ENCODE results near the gene LPP. TPM values are rescaled to one million over a fixed set of nuclear protein-coding genes. Genes with fewer than 3 reads are reported as not detected.

LPP gene
- total RNA-seq, 1 experiment from 2014 or later = 0.04 TPM

DNA sequence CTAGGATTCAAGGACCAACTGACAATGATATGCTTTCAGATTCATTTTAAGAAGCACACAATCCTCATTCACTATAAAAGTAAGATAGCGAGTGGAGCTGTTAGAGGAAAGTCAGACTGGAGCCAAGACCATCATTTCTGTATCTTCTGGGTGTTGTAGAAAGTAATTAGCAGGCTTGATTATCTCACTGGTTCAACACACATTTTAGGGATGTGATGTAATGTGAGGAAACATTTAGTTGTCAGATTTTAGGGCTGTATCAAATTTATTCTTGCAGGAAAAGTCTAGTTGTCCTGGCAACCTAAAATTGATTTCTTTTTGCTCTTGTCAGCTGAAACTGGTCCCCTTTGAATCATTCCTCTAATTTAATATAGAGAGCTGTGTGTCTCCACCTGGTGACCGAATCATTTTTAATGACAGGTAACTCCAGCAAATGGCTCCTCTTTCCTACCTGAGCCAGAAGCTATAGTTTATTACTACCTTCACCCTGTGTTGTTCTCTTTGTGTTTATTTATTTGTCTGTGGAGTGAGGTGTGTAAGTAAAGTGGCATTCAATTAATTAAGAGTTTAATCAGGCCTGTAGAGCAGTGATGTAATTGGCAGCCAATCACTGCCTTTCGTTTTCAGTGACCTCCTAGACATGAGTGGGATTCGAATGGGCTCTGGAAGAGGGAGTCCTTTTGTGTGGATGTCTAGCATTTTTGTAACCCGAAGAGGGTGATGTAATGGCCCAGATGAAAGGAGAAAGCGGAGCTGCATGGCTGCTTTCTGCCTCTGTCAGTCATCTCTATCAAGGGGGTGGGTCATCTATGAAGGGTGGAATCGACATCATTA is 125.8 kb downstream of the LPP start:
- Histone ChIP-seq H3K27me3 (no peaks in the 10 kb centered on the region), H3K4me3 (no peak overlapping the region), H3K9me3 (replicated peaks) (no peaks in the 10 kb centered on the region), H3K36me3 (no peaks in the 10 kb centered on the region), H3K4me1 (no peaks in the 10 kb centered on the region), H3K27ac (no peak overlapping the region)
- DNase-seq = peak; percentile 4 to 21

DNA sequence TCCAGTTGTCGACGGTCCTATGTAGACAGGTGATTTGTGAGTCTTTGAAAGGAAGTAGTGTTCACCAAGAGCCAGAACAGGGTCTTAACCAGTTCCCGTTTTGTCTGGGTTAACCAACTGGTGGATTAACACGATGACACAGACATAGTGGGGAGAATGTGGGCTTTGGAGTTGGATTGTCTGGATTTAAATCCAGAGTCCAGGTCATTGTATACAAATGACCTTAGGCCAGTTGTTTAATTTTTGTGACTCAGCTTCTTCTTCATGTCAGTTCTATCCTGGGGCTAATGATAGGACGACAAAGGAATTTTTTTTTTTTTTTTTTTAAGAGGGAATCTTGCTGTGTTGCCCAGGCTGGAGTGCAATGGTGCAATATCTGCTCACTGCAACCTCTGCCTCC is 126.7 kb downstream of the LPP start:
- H3K4me3 ChIP-seq = no peak overlapping the region
- DNase-seq = no peak
- no peaks in the 10 kb centered on the region for H3K4me1 ChIP-seq
- H3K9me3 ChIP-seq (replicated peaks) = no peaks in the 10 kb centered on the region
- H3K27ac ChIP-seq = no peak overlapping the region
- H3K36me3 ChIP-seq = no peaks in the 10 kb centered on the region
- H3K27me3 ChIP-seq = no peaks in the 10 kb centered on the region

DNA sequence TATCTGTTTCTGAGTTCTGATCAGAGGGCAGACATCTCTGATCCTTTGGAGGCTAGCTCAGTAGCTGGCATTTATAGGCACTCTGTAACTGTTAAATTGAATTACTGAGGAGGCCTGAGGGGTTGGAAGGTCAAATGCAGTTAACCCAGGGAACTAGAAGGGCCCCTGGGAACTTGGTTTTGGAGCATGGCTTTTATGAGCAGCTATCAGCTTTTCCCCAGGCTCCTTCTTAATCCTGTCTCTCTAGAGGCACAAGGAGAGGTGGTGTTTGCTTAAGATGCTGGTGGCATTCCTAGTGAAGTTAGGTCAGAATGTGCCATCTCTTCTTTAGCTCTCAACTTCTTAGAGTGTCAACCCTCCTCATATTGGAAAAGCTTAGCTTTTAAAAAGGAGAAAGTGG is 128.9 kb downstream of the LPP start:
- Histone ChIP-seq H3K4me3 (no peak overlapping the region), H3K9me3 (replicated peaks) (no peaks in the 10 kb centered on the region), H3K27ac (no peak overlapping the region), H3K36me3 (no peaks in the 10 kb centered on the region), H3K4me1 (no peaks in the 10 kb centered on the region), H3K27me3 (no peaks in the 10 kb centered on the region)
- DNase-seq = no peak

DNA sequence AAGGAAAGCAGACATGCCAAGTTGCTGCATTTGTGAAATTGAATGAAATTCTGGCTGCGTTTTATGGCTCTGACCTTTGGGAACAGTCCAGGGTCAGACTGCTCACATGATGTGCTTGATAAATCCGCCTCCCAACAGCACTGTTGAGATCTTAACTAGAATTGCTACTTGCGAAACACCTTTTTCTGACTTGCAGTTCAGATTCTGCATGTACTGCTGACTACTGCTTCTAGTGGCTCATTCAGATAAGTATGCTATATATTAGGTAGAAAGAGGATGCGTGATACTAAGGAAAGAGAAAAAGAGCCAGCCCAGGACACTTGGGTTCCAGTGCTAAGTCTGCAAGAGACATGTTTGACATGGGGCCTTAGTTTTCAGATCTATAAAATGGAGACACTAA is 129.4 kb downstream of the LPP start:
- H3K4me1 ChIP-seq = no peaks in the 10 kb centered on the region
- no peaks in the 10 kb centered on the region for H3K9me3 ChIP-seq (replicated peaks)
- no peak for DNase-seq
- no peak overlapping the region for H3K4me3 ChIP-seq
- no peaks in the 10 kb centered on the region for H3K36me3 ChIP-seq
- no peaks in the 10 kb centered on the region for H3K27me3 ChIP-seq
- H3K27ac ChIP-seq = no peak overlapping the region

DNA sequence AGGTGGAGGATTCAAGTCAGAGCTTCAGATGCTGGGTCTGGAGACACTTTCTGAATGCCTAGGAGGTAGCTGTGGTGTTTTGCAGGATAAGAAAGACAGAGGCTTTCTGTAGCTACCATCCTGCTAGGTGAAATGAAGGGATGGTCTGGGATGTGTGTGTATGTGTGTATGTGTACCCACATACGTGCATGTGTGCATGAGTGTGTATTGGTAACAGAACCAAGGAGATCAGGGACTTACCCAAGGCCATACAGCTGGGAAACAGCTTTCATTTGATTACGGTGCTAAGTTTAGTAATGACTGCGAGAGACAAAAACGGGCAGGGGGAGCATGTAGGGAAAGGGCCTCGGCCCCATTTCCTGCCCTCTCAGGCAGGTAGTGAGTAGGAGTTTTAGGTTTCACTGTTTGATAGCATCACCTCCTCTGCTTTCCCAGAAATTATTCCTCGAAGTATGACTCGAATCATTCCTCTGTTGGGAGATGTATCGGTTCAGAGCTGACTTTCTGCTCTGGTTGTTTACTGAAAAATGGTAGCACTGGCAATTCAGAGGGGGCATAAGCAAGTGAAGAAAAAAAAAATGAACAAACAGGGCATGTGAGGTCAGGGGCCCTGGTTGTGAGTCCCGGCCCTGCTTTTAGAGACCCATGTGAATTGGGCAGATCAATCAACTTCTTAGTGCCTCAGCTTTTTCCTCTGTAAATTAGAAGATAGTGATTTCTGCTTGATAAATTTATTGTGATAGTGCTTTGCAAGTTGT is 130.7 kb downstream of the LPP start:
- H3K4me3 ChIP-seq = no peak overlapping the region
- H3K36me3 ChIP-seq = no peaks in the 10 kb centered on the region
- no peaks in the 10 kb centered on the region for H3K27me3 ChIP-seq
- no peak overlapping the region for H3K27ac ChIP-seq
- no peak for DNase-seq
- no peaks in the 10 kb centered on the region for H3K9me3 ChIP-seq (replicated peaks)
- H3K4me1 ChIP-seq = no peaks in the 10 kb centered on the region

DNA sequence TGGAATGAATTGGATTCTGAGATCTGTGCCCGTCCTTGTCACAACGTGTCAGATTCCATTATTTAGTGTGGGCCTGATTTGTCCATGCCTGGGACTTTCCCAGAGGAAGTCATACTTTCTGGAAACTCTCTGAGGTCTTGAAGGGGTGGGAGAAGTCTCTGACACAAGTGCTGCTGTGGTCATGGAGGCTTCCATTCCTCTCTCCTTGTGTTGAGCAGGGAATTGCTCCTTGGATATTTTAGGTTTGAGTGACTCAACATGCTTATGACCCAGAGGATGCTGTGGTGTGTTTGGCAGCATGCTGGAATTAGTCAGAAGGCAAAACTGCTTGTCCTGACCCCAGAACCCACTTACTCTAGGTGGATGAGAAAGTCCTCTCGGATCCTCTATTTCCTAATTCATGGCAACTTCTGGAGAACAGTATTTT is 132.1 kb downstream of the LPP start:
- Histone ChIP-seq H3K9me3 (replicated peaks) (no peaks in the 10 kb centered on the region), H3K4me3 (no peak overlapping the region), H3K4me1 (no peaks in the 10 kb centered on the region), H3K27ac (no peak overlapping the region), H3K36me3 (no peaks in the 10 kb centered on the region), H3K27me3 (no peaks in the 10 kb centered on the region)
- DNase-seq = no peak

DNA sequence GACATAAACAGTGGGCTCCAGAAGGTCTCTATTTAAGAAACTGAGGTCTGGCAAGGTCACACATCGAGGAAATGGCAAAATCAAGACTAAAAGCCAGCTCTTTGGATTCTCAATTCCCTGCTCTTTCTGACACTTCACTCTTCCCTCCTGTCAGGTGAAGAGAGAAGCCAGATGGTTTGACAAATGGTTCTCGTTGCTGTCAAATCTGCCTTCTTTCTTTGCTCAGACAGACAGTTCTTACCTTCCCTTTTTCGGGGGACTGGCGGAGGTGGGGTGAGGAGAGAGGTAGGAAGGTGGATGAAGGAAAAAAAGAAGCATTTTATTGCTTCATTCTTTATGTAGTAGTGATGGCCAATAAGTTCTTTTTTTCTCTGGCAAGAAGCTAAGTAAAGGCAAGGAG is 133.4 kb downstream of the LPP start:
- H3K36me3 ChIP-seq = no peaks in the 10 kb centered on the region
- no peak overlapping the region for H3K27ac ChIP-seq

DNA sequence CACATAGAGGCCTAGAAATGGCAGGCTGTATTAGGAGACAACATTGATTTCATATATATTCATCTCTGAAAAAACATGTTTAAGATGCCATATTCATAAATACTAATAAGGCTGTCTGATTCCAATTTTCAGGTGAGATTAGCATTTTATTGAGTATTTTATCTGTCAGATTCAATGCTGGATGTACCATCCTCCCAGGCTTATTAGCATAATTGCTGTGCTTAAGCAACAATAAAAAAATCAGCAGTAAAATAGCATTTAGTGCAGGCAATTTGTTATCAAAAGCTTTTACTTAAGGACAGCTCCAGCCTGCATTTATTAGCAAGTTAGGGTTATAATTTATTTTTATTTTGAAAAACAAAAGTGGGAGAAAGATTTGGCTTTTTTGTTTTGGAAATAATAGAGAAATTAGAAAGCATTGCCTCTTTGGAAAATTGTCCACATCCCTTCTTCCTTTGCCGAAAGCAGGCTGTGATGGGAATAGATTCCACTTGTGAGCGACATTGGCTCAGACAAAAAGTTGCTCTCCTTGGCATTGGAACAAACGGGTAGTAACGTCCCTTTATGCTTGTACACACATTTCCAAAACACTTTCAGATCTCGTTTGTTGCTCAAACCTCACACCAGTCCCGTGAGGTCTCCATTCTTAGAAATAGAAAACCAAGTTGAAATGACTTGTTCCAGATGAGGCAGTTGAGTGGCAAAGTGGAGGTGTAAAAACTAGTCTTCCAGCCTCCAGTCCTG is 134.0 kb downstream of the LPP start:
- no peaks in the 10 kb centered on the region for H3K27me3 ChIP-seq
- H3K9me3 ChIP-seq (replicated peaks) = no peaks in the 10 kb centered on the region
- H3K4me1 ChIP-seq = no peaks in the 10 kb centered on the region
- DNase-seq = no peak
- H3K36me3 ChIP-seq = no peaks in the 10 kb centered on the region
- no peak overlapping the region for H3K27ac ChIP-seq
- no peak overlapping the region for H3K4me3 ChIP-seq

More for the DNA sequence above, 133.4 kb downstream of the LPP start:
- Histone ChIP-seq H3K9me3 (replicated peaks) (no peaks in the 10 kb centered on the region), H3K4me3 (no peak overlapping the region), H3K4me1 (no peaks in the 10 kb centered on the region), H3K27me3 (no peaks in the 10 kb centered on the region)
- DNase-seq = no peak

DNA sequence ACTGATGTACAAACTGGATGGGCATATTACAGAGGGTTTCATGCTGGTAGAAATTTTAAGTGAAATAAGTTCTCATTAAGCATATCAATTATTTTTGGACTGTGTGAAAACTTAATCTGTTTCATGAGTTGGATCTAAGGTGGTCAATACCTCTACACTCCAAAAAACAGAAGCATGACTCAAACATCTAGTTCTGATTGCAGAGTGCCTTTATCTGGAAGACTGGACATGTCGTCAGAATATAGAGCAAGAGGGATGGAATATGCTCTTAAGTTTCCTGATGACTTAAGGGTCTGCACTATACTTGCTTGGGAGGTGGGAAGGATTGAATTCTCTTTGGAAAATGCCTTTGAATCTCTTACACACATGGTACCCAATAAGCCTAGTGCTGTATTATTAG is 138.3 kb downstream of the LPP start:
- DNase-seq = no peak
- Histone ChIP-seq H3K9me3 (replicated peaks) (no peaks in the 10 kb centered on the region), H3K4me1 (no peaks in the 10 kb centered on the region), H3K36me3 (no peaks in the 10 kb centered on the region), H3K27ac (no peak overlapping the region), H3K4me3 (no peak overlapping the region), H3K27me3 (no peaks in the 10 kb centered on the region)

DNA sequence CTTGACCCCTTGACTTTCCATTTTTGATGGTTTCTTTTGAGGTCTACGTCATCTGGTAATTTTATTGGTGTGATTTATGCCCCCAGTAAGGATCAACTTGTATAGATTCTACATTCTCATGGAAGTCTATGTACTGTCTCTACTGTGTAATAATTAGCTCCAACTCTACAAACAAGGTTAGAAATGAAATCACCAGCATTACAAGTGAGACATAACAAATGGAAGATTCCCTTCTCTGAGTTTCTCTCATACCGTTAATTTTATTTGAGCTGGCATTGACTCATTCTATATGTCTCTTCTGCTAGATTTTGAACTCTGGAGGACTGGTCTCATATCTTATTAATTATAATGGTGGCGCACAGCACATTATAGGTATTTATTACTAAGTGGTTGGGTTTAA is 138.9 kb downstream of the LPP start:
- no peaks in the 10 kb centered on the region for H3K27me3 ChIP-seq
- no peaks in the 10 kb centered on the region for H3K9me3 ChIP-seq (replicated peaks)
- DNase-seq = no peak
- H3K4me3 ChIP-seq = no peak overlapping the region
- no peaks in the 10 kb centered on the region for H3K36me3 ChIP-seq
- H3K4me1 ChIP-seq = no peaks in the 10 kb centered on the region
- H3K27ac ChIP-seq = no peak overlapping the region

DNA sequence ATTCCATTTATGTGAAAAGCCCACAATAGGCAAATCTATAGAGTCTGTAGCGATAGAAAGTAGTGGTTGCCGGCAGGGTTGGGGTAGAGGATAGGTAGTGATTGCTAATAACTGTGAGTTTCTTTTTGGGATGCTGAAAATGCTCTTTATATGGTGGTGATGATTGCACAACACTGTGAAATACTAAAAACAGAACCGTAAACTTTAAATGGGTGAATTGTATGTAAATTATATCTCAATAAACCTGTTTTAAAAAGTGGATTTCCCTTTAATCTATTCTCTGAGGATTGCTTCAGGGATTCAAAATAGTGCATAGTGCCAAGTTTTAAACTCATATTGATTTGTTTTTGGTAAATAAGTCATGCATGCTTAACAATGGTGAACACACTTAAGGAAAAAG is 140.2 kb downstream of the LPP start:
- no peaks in the 10 kb centered on the region for H3K4me1 ChIP-seq
- no peak for DNase-seq
- H3K9me3 ChIP-seq (replicated peaks) = no peaks in the 10 kb centered on the region
- H3K36me3 ChIP-seq = no peaks in the 10 kb centered on the region
- no peak overlapping the region for H3K4me3 ChIP-seq
- H3K27me3 ChIP-seq = no peaks in the 10 kb centered on the region
- H3K27ac ChIP-seq = no peak overlapping the region

DNA sequence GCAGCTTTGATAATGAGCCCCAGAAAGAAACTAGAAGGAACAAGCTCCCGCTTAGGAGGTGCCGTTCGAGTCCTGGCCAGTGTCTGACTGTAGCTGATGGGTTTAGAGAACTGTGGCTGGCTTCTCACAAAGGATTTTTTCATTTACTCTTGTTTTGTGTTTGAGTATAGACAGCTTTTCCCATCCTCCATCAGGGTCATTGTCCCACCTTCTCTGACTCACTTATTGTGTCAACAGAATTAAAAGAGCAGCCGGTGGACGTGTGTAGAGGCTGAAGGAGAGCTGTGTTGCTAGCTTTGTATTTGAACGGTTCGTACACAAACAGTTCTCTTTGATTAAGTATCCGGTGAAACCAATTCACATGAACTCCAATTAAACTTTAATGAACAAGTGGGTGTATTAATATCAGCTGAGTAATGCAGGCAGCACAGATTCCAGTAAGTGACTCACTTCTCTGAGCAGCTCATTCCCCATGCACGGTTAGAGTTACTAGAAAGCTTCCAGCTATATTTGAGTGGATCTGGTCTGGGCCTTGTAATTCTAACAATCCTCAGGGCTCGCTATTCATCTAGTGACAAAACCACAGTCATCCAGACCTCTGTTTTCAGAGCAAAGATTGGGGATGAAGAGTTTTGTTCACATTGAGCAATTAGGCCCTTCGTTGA is 141.0 kb downstream of the LPP start:
- no peak for DNase-seq
- no peak overlapping the region for H3K27ac ChIP-seq
- no peaks in the 10 kb centered on the region for H3K4me1 ChIP-seq
- H3K36me3 ChIP-seq = no peaks in the 10 kb centered on the region
- no peaks in the 10 kb centered on the region for H3K27me3 ChIP-seq
- H3K9me3 ChIP-seq (replicated peaks) = no peaks in the 10 kb centered on the region
- H3K4me3 ChIP-seq = no peak overlapping the region

DNA sequence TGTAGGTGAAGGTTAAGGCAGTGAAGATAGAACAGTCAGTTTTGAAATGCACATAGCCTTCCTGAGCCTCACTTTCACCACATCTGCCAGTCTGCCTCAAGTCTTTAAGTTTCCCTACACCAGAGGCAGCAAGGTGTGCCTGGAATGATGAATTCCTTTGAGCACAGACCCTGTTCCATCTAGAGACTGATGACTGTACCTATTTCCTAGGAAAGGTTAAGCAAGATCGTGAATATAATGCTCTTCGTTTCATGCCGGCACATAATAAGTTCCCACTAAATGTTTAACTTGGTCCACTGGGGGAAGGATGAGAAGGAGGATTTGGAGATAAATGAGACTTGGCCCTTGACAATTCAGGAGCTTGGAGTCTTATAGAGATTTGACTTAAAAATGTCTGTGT is 141.9 kb downstream of the LPP start:
- Histone ChIP-seq H3K9me3 (replicated peaks) (no peaks in the 10 kb centered on the region), H3K4me1 (no peaks in the 10 kb centered on the region), H3K27ac (no peak overlapping the region), H3K4me3 (no peak overlapping the region), H3K36me3 (no peaks in the 10 kb centered on the region), H3K27me3 (no peaks in the 10 kb centered on the region)
- no peak for DNase-seq

DNA sequence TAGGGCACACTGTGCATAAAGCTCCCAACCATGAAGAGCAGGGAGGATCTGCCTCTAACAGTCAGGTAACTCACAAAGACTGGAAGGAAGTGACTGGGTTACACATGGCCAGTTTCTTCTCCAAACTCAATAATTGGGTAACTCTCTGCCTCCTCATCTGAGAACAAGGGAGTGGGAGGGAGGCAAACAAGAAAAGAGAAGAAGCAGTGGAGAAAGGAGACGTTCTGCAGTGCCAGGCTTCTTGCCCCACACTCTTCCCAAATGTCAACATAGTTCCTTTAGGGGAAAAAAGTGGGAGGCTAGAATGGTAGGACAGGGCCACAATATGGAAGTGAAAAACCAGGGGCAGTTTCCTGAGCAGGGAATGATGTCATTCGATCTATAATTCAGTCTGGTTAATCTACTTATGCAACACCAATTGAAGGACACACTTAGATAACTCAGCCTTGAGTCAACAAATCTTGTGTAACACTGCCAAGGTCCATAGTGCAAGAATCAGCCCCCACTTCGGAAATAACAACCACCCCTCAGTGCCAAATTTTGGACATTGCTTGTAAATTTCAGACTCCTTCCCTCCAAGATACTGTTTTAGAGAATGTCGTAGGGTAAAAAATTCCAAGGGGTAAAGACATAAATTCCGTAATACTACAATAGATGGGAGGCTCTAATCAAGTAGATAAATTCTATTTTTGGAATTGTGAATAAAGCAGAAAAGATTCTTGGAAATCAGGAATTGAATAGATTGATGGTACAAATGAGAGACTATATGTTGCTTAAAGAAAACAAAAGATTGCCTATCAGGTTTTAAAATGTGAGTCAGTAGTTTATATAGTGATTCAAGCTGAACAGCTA is 143.0 kb downstream of the LPP start:
- no peaks in the 10 kb centered on the region for H3K36me3 ChIP-seq
- no peaks in the 10 kb centered on the region for H3K27me3 ChIP-seq
- H3K9me3 ChIP-seq (replicated peaks) = no peaks in the 10 kb centered on the region
- no peak overlapping the region for H3K4me3 ChIP-seq
- no peaks in the 10 kb centered on the region for H3K4me1 ChIP-seq
- H3K27ac ChIP-seq = no peak overlapping the region
- no peak for DNase-seq

Data from SJCRH30 (cell line).